ENCODE measurements around the gene DCST1.

The DCST1 gene

GRCh38 chr1:155043793-155044192, 10.2 kb downstream of the DCST1 start:
- Histone ChIP-seq H2AK5ac (ENCODE audit: low read length) (no peak overlapping the region), H3K56ac (ENCODE audit: low read length) (no peak overlapping the region), H3K79me1 (ENCODE audit: low read length) (no peaks in the 10 kb centered on the region), H3K18ac (ENCODE audit: low read length) (no peak overlapping the region), H2BK120ac (ENCODE audit: low read depth, low read length) (no peak overlapping the region), H3K79me2 (ENCODE audit: control insufficient read depth, insufficient read depth, low read length) (no peaks in the 10 kb centered on the region), H3K4me1 (ENCODE audit: control insufficient read depth, low read depth, low read length) (peaks cover 2% of the 10 kb centered on the region), H4K5ac (ENCODE audit: low read length) (no peak overlapping the region), H3K4me2 (ENCODE audit: low read length) (no peak overlapping the region), H3K4me3 (ENCODE audit: low read length) (no peak overlapping the region), H3K4ac (ENCODE audit: low read depth, low read length) (no peak overlapping the region), H3K23ac (ENCODE audit: low read length) (no peak overlapping the region), H4K8ac (ENCODE audit: low read depth, low read length) (no peak overlapping the region), H3K36me3 (ENCODE audit: control insufficient read depth, insufficient read depth, low read length) (no peaks in the 10 kb centered on the region), H2BK15ac (replicated peaks; ENCODE audit: low read depth) (no peak overlapping the region), H3K27me3 (ENCODE audit: insufficient read depth, low read length, poor library complexity) (no peaks in the 10 kb centered on the region), H3K9ac (ENCODE audit: low read length) (no peak overlapping the region), H3K27ac (ENCODE audit: low read depth, low read length) (no peak overlapping the region), H2BK5ac (ENCODE audit: low read length) (no peak overlapping the region)
- no peak for DNase-seq
- no CpG with 5 or more reads among the region's 3 CpGs for WGBS (ENCODE audit: extremely low coverage, insufficient coverage, low lambda C conversion rate)

- peaks cover 2% of the 10 kb centered on the region for H3K4me1 ChIP-seq (ENCODE audit: control insufficient read depth, low read depth, low read length)
- H3K36me3 ChIP-seq (ENCODE audit: control insufficient read depth, insufficient read depth, low read length) = no peaks in the 10 kb centered on the region
- no peaks in the 10 kb centered on the region for H3K27me3 ChIP-seq (ENCODE audit: insufficient read depth, low read length, poor library complexity)
- H3K18ac ChIP-seq (ENCODE audit: low read length) = no peak overlapping the region
- no peak overlapping the region for H3K23ac ChIP-seq (ENCODE audit: low read length)
- peak overlapping the region; percentile 29 for H3K9ac ChIP-seq (ENCODE audit: low read length)
- H3K4me3 ChIP-seq (ENCODE audit: low read length) = no peak overlapping the region
- no CpG with 5 or more reads among the region's 6 CpGs for WGBS (ENCODE audit: extremely low coverage, insufficient coverage, low lambda C conversion rate)
- no peak overlapping the region for H2BK5ac ChIP-seq (ENCODE audit: low read length)
- H3K79me2 ChIP-seq (ENCODE audit: control insufficient read depth, insufficient read depth, low read length) = no peaks in the 10 kb centered on the region
- no peaks in the 10 kb centered on the region for H3K79me1 ChIP-seq (ENCODE audit: low read length)
- no peak overlapping the region for H2BK120ac ChIP-seq (ENCODE audit: low read depth, low read length)
- no peak overlapping the region for H3K4me2 ChIP-seq (ENCODE audit: low read length)
- no peak overlapping the region for H3K27ac ChIP-seq (ENCODE audit: low read depth, low read length)
- H2BK15ac ChIP-seq (replicated peaks; ENCODE audit: low read depth) = no peak overlapping the region
- H3K56ac ChIP-seq (ENCODE audit: low read length) = peak overlapping the region; percentile 83
- no peak overlapping the region for H4K8ac ChIP-seq (ENCODE audit: low read depth, low read length)
- H4K5ac ChIP-seq (ENCODE audit: low read length) = no peak overlapping the region
- DNase-seq = no peak
- H3K4ac ChIP-seq (ENCODE audit: low read depth, low read length) = no peak overlapping the region
- no peak overlapping the region for H2AK5ac ChIP-seq (ENCODE audit: low read length)
Measured at GRCh38 chr1:155044365-155044764, 10.7 kb downstream of the DCST1 start.

DNA sequence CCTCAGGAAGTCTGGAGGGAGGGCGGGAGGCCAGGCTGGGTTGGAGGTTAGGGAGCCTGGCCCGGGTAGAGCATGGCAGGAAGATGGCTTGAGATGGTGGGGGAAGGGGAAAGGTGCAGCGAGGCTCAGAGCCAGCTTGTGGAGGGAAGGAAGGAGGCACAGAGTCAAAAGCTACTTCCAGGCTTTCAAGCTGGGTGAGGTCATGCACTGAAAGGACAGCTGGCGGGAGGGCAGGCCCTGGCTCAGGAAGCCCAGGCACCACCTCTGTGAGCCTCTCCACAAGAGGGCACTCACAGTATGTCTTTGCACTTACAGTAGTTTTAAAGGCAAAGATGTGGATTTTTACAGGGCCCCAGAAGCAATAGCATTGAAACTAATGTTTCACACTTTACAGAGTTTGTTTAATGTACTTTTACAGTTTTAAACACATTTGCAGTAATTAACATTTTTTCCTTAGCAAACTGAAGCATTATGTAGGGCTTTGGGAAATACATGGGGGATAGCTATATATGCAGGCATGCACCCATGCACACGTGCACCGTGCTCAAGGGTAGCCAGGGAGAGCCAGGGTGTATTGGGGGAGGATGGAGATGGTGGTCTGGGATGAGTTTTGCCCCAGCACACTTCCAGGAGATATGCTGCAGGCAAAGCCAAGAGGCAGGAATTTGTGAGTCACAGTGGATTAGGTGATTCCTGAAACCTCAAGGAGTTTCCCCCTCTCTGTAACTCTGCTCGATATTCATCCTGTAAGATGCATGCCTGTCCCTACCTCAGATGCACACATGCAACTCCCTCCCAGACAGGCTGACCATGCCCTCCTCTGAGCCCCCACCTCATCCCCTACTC, 11.4 kb downstream of the DCST1 start:
- H3K23ac ChIP-seq (ENCODE audit: low read length) = no peak overlapping the region
- H2BK120ac ChIP-seq (ENCODE audit: low read depth, low read length) = no peak overlapping the region
- DNase-seq = peak; percentile 95
- H3K27me3 ChIP-seq (ENCODE audit: insufficient read depth, low read length, poor library complexity) = no peaks in the 10 kb centered on the region
- H3K79me1 ChIP-seq (ENCODE audit: low read length) = no peaks in the 10 kb centered on the region
- no peak overlapping the region for H4K5ac ChIP-seq (ENCODE audit: low read length)
- H2AK5ac ChIP-seq (ENCODE audit: low read length) = no peak overlapping the region
- H3K4me2 ChIP-seq (ENCODE audit: low read length) = no peak overlapping the region
- H3K36me3 ChIP-seq (ENCODE audit: control insufficient read depth, insufficient read depth, low read length) = no peaks in the 10 kb centered on the region
- no peak overlapping the region for H3K18ac ChIP-seq (ENCODE audit: low read length)
- H3K4ac ChIP-seq (ENCODE audit: low read depth, low read length) = no peak overlapping the region
- no CpG with 5 or more reads among the region's 7 CpGs for whole genome bisulfite sequencing (ENCODE audit: extremely low coverage, insufficient coverage, low lambda C conversion rate)
- H2BK15ac ChIP-seq (replicated peaks; ENCODE audit: low read depth) = no peak overlapping the region
- H3K9ac ChIP-seq (ENCODE audit: low read length) = peak overlapping the region; percentile 29
- no peak overlapping the region for H3K27ac ChIP-seq (ENCODE audit: low read depth, low read length)
- H3K79me2 ChIP-seq (ENCODE audit: control insufficient read depth, insufficient read depth, low read length) = no peaks in the 10 kb centered on the region
- no peak overlapping the region for H2BK5ac ChIP-seq (ENCODE audit: low read length)
- peaks cover 6% of the 10 kb centered on the region for H3K4me1 ChIP-seq (ENCODE audit: control insufficient read depth, low read depth, low read length)
- H3K4me3 ChIP-seq (ENCODE audit: low read length) = no peak overlapping the region
- H3K56ac ChIP-seq (ENCODE audit: low read length) = peak overlapping the region; percentile 83
- H4K8ac ChIP-seq (ENCODE audit: low read depth, low read length) = no peak overlapping the region

- DNase-seq = no peak
- H3K27me3 ChIP-seq (ENCODE audit: insufficient read depth, low read length, poor library complexity) = no peaks in the 10 kb centered on the region
- H3K4me2 ChIP-seq (ENCODE audit: low read length) = no peak overlapping the region
- peaks cover 8% of the 10 kb centered on the region for H3K4me1 ChIP-seq (ENCODE audit: control insufficient read depth, low read depth, low read length)
- H3K79me2 ChIP-seq (ENCODE audit: control insufficient read depth, insufficient read depth, low read length) = no peaks in the 10 kb centered on the region
- H3K9ac ChIP-seq (ENCODE audit: low read length) = no peak overlapping the region
- no peak overlapping the region for H3K4me3 ChIP-seq (ENCODE audit: low read length)
- H3K36me3 ChIP-seq (ENCODE audit: control insufficient read depth, insufficient read depth, low read length) = no peaks in the 10 kb centered on the region
- no peak overlapping the region for H2BK5ac ChIP-seq (ENCODE audit: low read length)
- no peak overlapping the region for H2BK15ac ChIP-seq (replicated peaks; ENCODE audit: low read depth)
- H3K18ac ChIP-seq (ENCODE audit: low read length) = no peak overlapping the region
- no peak overlapping the region for H3K4ac ChIP-seq (ENCODE audit: low read depth, low read length)
- H3K27ac ChIP-seq (ENCODE audit: low read depth, low read length) = no peak overlapping the region
- H3K23ac ChIP-seq (ENCODE audit: low read length) = no peak overlapping the region
- no peak overlapping the region for H4K5ac ChIP-seq (ENCODE audit: low read length)
- H3K56ac ChIP-seq (ENCODE audit: low read length) = no peak overlapping the region
- H2AK5ac ChIP-seq (ENCODE audit: low read length) = no peak overlapping the region
- H2BK120ac ChIP-seq (ENCODE audit: low read depth, low read length) = no peak overlapping the region
- no peak overlapping the region for H4K8ac ChIP-seq (ENCODE audit: low read depth, low read length)
- no CpG with 5 or more reads among the region's 8 CpGs for WGBS (ENCODE audit: extremely low coverage, insufficient coverage, low lambda C conversion rate)
- no peaks in the 10 kb centered on the region for H3K79me1 ChIP-seq (ENCODE audit: low read length)
Measured at GRCh38 chr1:155048449-155049334, 15.1 kb downstream of the DCST1 start.

DNA sequence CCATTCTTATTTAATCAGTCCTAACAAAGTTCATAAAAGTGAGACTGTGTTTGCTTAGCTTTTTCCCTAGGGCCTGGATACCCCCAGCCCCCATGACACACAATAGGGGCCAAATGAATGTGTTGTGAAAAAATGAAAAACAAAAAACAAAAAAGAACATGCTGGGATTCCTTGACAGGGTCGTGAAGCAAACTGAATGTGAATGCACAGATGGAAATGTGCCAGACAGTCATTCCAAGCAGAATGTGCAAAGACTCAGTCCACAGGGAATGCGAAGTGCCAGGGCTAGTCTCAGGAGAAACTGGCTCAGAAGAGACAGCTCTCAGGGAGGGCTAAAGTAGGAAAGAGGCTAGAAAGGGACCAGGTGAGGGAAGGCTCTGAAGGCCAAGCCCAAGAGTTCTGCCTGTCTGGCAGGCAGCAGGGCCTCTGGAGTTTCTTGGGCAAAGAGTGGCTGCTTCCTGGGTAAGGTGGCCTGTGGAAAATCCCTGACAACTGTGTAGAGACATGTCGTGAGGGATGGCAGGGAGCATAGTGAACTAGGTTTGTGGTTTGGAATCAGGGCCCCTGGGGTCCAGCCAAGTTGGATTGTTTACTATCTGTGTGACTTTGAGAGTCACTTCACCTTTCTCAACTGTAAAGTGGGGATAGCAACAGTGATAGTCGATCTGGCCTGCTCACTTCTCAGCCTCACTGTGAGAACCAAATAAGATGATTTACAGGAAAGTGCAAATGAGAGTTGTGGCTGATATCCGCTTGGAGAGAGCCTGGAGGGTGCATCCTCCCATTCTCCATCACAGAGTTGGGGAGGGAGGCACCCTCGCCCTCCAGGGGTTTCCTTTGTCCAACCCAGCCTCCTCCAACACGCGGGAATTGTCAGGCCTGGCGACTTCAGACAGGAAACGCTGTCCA, 16.3 kb downstream of the DCST1 start:
- Histone ChIP-seq H3K4me1 (ENCODE audit: control insufficient read depth, low read depth, low read length) (peaks cover 6% of the 10 kb centered on the region), H2BK5ac (ENCODE audit: low read length) (no peak overlapping the region), H3K79me1 (ENCODE audit: low read length) (no peaks in the 10 kb centered on the region), H3K9ac (ENCODE audit: low read length) (peak overlapping the region; percentile 66), H2BK15ac (replicated peaks; ENCODE audit: low read depth) (no peak overlapping the region), H2AK5ac (ENCODE audit: low read length) (peak overlapping the region; percentile 28), H3K4me3 (ENCODE audit: low read length) (no peak overlapping the region), H3K23ac (ENCODE audit: low read length) (no peak overlapping the region), H3K27ac (ENCODE audit: low read depth, low read length) (no peak overlapping the region), H3K18ac (ENCODE audit: low read length) (no peak overlapping the region), H2BK120ac (ENCODE audit: low read depth, low read length) (no peak overlapping the region), H3K56ac (ENCODE audit: low read length) (peak overlapping the region; percentile 58), H3K36me3 (ENCODE audit: control insufficient read depth, insufficient read depth, low read length) (no peaks in the 10 kb centered on the region), H3K79me2 (ENCODE audit: control insufficient read depth, insufficient read depth, low read length) (no peaks in the 10 kb centered on the region), H3K4ac (ENCODE audit: low read depth, low read length) (no peak overlapping the region), H3K27me3 (ENCODE audit: insufficient read depth, low read length, poor library complexity) (no peaks in the 10 kb centered on the region), H4K5ac (ENCODE audit: low read length) (no peak overlapping the region), H3K4me2 (ENCODE audit: low read length) (peak overlapping the region; percentile 5), H4K8ac (ENCODE audit: low read depth, low read length) (no peak overlapping the region)
- no CpG with 5 or more reads among the region's 10 CpGs for WGBS (ENCODE audit: extremely low coverage, insufficient coverage, low lambda C conversion rate)
- no peak for DNase-seq

Data from mesendoderm (in vitro differentiated cells).